H9 (cell line): ENCODE results near the gene ASTN2. TPM values are rescaled to one million over a fixed set of nuclear protein-coding genes. Genes with fewer than 3 reads are reported as not detected.

Experiments used
- DNase-seq: peaks from one replicate; pipeline ENCODE4 v3.0.0-alpha.2; 2017
- H2AFZ ChIP-seq: one replicate; pipeline ENCODE4 v1.6.1; 2013; ENCODE audit warnings: mild to moderate bottlenecking, low read length, control low read depth, moderate library complexity
- H2AK5ac ChIP-seq: 2 replicates; pipeline ENCODE4 v1.6.1; 2013; ENCODE audit warnings: low read length, control low read depth, mixed read lengths; ENCODE audit not compliant: insufficient read length
- H2BK120ac ChIP-seq: one replicate; pipeline ENCODE4 v1.6.1; 2013; ENCODE audit warnings: low read depth, mild to moderate bottlenecking, low read length, control low read depth, inconsistent platforms; ENCODE audit not compliant: poor library complexity, severe bottlenecking
- H2BK12ac ChIP-seq: 2 replicates; pipeline ENCODE4 v1.6.1; 2013; ENCODE audit warnings: low read length, control low read depth, mixed read lengths, low read depth; ENCODE audit not compliant: insufficient read length
- H2BK15ac ChIP-seq: 2 replicates; pipeline ENCODE4 v1.6.1; 2013; ENCODE audit warnings: low read depth, low read length, control low read depth
- H2BK20ac ChIP-seq: one replicate; pipeline ENCODE4 v1.6.1; 2013; ENCODE audit warnings: low read depth, mild to moderate bottlenecking, low read length, control low read depth, inconsistent platforms; ENCODE audit not compliant: poor library complexity, severe bottlenecking
- H2BK5ac ChIP-seq: 2 replicates; pipeline ENCODE4 v1.6.1; 2013; ENCODE audit warnings: low read length, control low read depth, mixed read lengths; ENCODE audit not compliant: insufficient read length
- H3K14ac ChIP-seq: 2 replicates; pipeline ENCODE4 v1.6.1; 2013; ENCODE audit warnings: low read length, control low read depth; ENCODE audit not compliant: insufficient read depth
- H3K18ac ChIP-seq: 2 replicates; pipeline ENCODE4 v1.6.1; 2013; ENCODE audit warnings: low read depth, mild to moderate bottlenecking, mixed read lengths, low read length, control low read depth; ENCODE audit not compliant: insufficient read length
- H3K23ac ChIP-seq: 2 replicates; pipeline ENCODE4 v1.6.1; 2013; ENCODE audit warnings: low read length, control low read depth, mixed read lengths, low read depth; ENCODE audit not compliant: insufficient read length
- H3K23me2 ChIP-seq: 2 replicates; pipeline ENCODE4 v1.6.1; 2013; ENCODE audit warnings: low read depth, mild to moderate bottlenecking, mixed read lengths, low read length, control low read depth; ENCODE audit not compliant: insufficient read length, poor library complexity, severe bottlenecking
- H3K27ac ChIP-seq: 2 replicates; pipeline ENCODE4 v1.5.1; 2013; ENCODE audit warnings: low read length, control low read depth, mixed read lengths, low read depth; ENCODE audit not compliant: insufficient read length
- H3K27me3 ChIP-seq: 2 replicates; pipeline ENCODE4 v1.6.1; 2013; ENCODE audit warnings: low read length, control low read depth, inconsistent platforms; ENCODE audit not compliant: insufficient read depth
- H3K4ac ChIP-seq: 2 replicates; pipeline ENCODE4 v1.6.1; 2013; ENCODE audit warnings: low read depth, mild to moderate bottlenecking, control low read depth, inconsistent platforms, low read length, moderate library complexity
- H3K4me1 ChIP-seq: 2 replicates; pipeline ENCODE4 v1.6.1; 2013; ENCODE audit warnings: low read length, control low read depth, inconsistent platforms; ENCODE audit not compliant: insufficient read depth
- H3K4me2 ChIP-seq: 2 replicates; pipeline ENCODE4 v1.6.1; 2013; ENCODE audit warnings: low read length, control low read depth, mixed read lengths; ENCODE audit not compliant: insufficient read length, insufficient read depth
- H3K56ac ChIP-seq: 2 replicates; pipeline ENCODE4 v1.6.1; 2013; ENCODE audit warnings: low read depth, mild to moderate bottlenecking, mixed read lengths, low read length, control low read depth; ENCODE audit not compliant: insufficient read length
- H3K79me1 ChIP-seq: 2 replicates; pipeline ENCODE4 v1.6.1; 2013; ENCODE audit warnings: low read depth, mild to moderate bottlenecking, moderate library complexity, low read length, control low read depth, inconsistent platforms; ENCODE audit not compliant: insufficient read depth, poor library complexity, severe bottlenecking
- H3K79me2 ChIP-seq: 2 replicates; pipeline ENCODE4 v1.6.1; 2013; ENCODE audit warnings: low read length, control low read depth, inconsistent platforms; ENCODE audit not compliant: insufficient read depth
- H3K9ac ChIP-seq: 2 replicates; pipeline ENCODE4 v1.6.1; 2013; ENCODE audit warnings: low read length, control low read depth, mixed read lengths; ENCODE audit not compliant: insufficient read length; ENCODE audit errors: extremely low read depth
- H3K9me3 ChIP-seq: one replicate; pipeline ENCODE4 v1.6.1; 2013; ENCODE audit warnings: low read depth, low read length, inconsistent platforms; ENCODE audit not compliant: control insufficient read depth
- H3T11ph ChIP-seq: one replicate; pipeline ENCODE4 v1.6.1; 2013; ENCODE audit warnings: mild to moderate bottlenecking, low read length, control low read depth, inconsistent platforms
- H4K20me1 ChIP-seq: one replicate; pipeline ENCODE4 v1.6.1; 2013; ENCODE audit not compliant: control insufficient read depth, insufficient read length, insufficient read depth
- H4K5ac ChIP-seq: 2 replicates; pipeline ENCODE4 v1.6.1; 2013; ENCODE audit warnings: low read depth, mild to moderate bottlenecking, mixed read lengths, low read length, control low read depth; ENCODE audit not compliant: insufficient read length
- H4K8ac ChIP-seq: replicated peaks from 2 replicates; pipeline ENCODE4 v1.6.1; 2013; ENCODE audit warnings: low read length, control low read depth, mixed read lengths, low read depth; ENCODE audit not compliant: insufficient read length
- H4K91ac ChIP-seq: 2 replicates; pipeline ENCODE4 v1.6.1; 2013; ENCODE audit warnings: low read depth, mild to moderate bottlenecking, moderate library complexity, mixed read lengths, low read length, control low read depth; ENCODE audit not compliant: insufficient read length
- H3K27ac Mint-ChIP-seq, 3 experiments: 2 replicates in 2 of 3; 3 replicates in 1 of 3; pipeline ENCODE4 v1.8.0; 2020 to 2021; ENCODE audit warnings: mixed read lengths in 3 of 3, mild to moderate bottlenecking in 1 of 3, moderate library complexity in 1 of 3
- H3K27me3 Mint-ChIP-seq: 2 replicates; pipeline ENCODE4 v1.8.0; 2021; ENCODE audit warnings: low read depth, mild to moderate bottlenecking, moderate library complexity, mixed read lengths
- H3K36me3 Mint-ChIP-seq, 3 experiments: 2 replicates in 2 of 3; 3 replicates in 1 of 3; pipeline ENCODE4 v1.8.0; 2020 to 2021; ENCODE audit warnings: low read depth in 3 of 3, mixed read lengths in 3 of 3; ENCODE audit not compliant: insufficient read depth in 1 of 3
- H3K4me1 Mint-ChIP-seq, 2 experiments: 2 replicates each; pipeline ENCODE4 v1.8.0; 2020; ENCODE audit warnings: mixed read lengths in 2 of 2
- H3K4me3 Mint-ChIP-seq, 2 experiments: 2 replicates in 1 of 2; 3 replicates in 1 of 2; pipeline ENCODE4 v1.8.0; 2020 to 2021; ENCODE audit warnings: mild to moderate bottlenecking in 2 of 2, mixed read lengths in 2 of 2, moderate library complexity in 1 of 2
- H3K9me3 Mint-ChIP-seq, 2 experiments: 2 replicates in 1 of 2; 3 replicates in 1 of 2; pipeline ENCODE4 v1.8.0; 2020; ENCODE audit warnings: mild to moderate bottlenecking in 2 of 2, mixed read lengths in 2 of 2, moderate library complexity in 1 of 2
- WGBS: extraction: QIAGEN DNeasy Blood & Tissue Kit; methylation state at CpG from one replicate; pipeline ENCODE4 v1.1.7; 2013; ENCODE audit warnings: missing lambda C conversion rate, low lambda C conversion rate, mixed read lengths; ENCODE audit not compliant: insufficient read length; ENCODE audit errors: extremely low coverage; 5-methylcytosine and 5-hydroxymethylcytosine counted together
- total RNA-seq: library from RNA; stranded (reverse); gene quantifications from 2 replicates; pipeline ENCODE4 v1.2.1, GENCODE V29; 2021
- TF ChIP-seq, protein P1 (sequence below): fragments of 200-600 bp; sonication (generic); conservative IDR thresholded peaks from 3 replicates; pipeline ENCODE4 v1.8.0; 2021; ENCODE audit warnings: antibody characterized with exemption, mild to moderate bottlenecking

Gene ASTN2
- total RNA-seq, 1 experiment from 2014 or later: 9.7 TPM

GRCh38 chr9:116819116-116819515 lies 595.7 kb downstream of the ASTN2 start:
- Histone ChIP-seq H2AK5ac (no peak overlapping the region), H4K91ac (no peak overlapping the region), H2BK15ac (no peak overlapping the region), H2BK20ac (no peak overlapping the region), H3K79me2 (no peaks in the 10 kb centered on the region), H2AFZ (no peak overlapping the region), H4K5ac (no peak overlapping the region), H2BK5ac (no peak overlapping the region), H3K23ac (no peak overlapping the region), H3K56ac (no peak overlapping the region), H3K4me2 (no peak overlapping the region), H3K9ac (no peak overlapping the region), H4K8ac (no peak overlapping the region), H3K4me1 (peaks cover 2% of the 10 kb centered on the region; the same call in 1 of the 2 replicates), H4K20me1 (no peaks in the 10 kb centered on the region), H3K27ac (no peak overlapping the region), H3K79me1 (no peaks in the 10 kb centered on the region), H3K9me3 (no peaks in the 10 kb centered on the region), H2BK12ac (no peak overlapping the region), H2BK120ac (no peak overlapping the region), H3K18ac (no peak overlapping the region), H3K27me3 (no peaks in the 10 kb centered on the region), H3K14ac (no peak overlapping the region), H3K4ac (no peak overlapping the region), H3K23me2 (no peaks in the 10 kb centered on the region), H3T11ph (no peak overlapping the region)
- no peaks in the 10 kb centered on the region for H3K9me3 Mint-ChIP-seq
- H3K27ac Mint-ChIP-seq: no peak overlapping the region
- H3K27me3 Mint-ChIP-seq: no peaks in the 10 kb centered on the region
- DNase-seq: no peak
- TF ChIP-seq, protein P1, sequence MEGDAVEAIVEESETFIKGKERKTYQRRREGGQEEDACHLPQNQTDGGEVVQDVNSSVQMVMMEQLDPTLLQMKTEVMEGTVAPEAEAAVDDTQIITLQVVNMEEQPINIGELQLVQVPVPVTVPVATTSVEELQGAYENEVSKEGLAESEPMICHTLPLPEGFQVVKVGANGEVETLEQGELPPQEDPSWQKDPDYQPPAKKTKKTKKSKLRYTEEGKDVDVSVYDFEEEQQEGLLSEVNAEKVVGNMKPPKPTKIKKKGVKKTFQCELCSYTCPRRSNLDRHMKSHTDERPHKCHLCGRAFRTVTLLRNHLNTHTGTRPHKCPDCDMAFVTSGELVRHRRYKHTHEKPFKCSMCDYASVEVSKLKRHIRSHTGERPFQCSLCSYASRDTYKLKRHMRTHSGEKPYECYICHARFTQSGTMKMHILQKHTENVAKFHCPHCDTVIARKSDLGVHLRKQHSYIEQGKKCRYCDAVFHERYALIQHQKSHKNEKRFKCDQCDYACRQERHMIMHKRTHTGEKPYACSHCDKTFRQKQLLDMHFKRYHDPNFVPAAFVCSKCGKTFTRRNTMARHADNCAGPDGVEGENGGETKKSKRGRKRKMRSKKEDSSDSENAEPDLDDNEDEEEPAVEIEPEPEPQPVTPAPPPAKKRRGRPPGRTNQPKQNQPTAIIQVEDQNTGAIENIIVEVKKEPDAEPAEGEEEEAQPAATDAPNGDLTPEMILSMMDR: no peak
- H3K4me3 Mint-ChIP-seq: no peak overlapping the region
- WGBS: no CpG with 5 or more reads among the region's 1 CpG
- H3K4me1 Mint-ChIP-seq: peaks cover 30 to 34% of the 10 kb centered on the region in 2 experiments
- no peaks in the 10 kb centered on the region for H3K36me3 Mint-ChIP-seq
